HepG2 (cell line): ENCODE data around the gene TCAIM. TPM values are rescaled to one million over a fixed set of nuclear protein-coding genes. Genes with fewer than 3 reads are reported as not detected.

Experiments
- BCL6 ChIP-seq: IDR thresholded peaks from 2 replicates; pipeline ENCODE4 v1.6.1; 2016; ENCODE audit warnings: missing genetic modification reagents, missing compliant biosample characterization
- BHLHE40 ChIP-seq: IDR thresholded peaks from 2 replicates; pipeline ENCODE4 v1.6.1; 2011; ENCODE audit warnings: low read length, improper control_type of control experiment
- CCDC6 ChIP-seq: sonication (generic); formaldehyde crosslinking; IDR thresholded peaks from 2 replicates; pipeline ENCODE4 v1.8.1; 2022; ENCODE audit warnings: mild to moderate bottlenecking, missing genetic modification reagents, moderate library complexity
- FOXK2 ChIP-seq: fragments of 450-650 bp; IDR thresholded peaks from 2 replicates; pipeline ENCODE4 v1.6.1; 2016
- FOXP1 ChIP-seq, 2 experiments: fragments of 450-650 bp in 1 of 2; IDR thresholded peaks; 2 replicates each; pipeline ENCODE4 v1.6.1; 2017 to 2018; ENCODE audit warnings: antibody characterized with exemption in 1 of 2
- GTF2F1 ChIP-seq: fragments of 150-350 bp; IDR thresholded peaks from 2 replicates; pipeline ENCODE4 v1.6.1; 2014; ENCODE audit warnings: low read length
- IRF2 ChIP-seq: IDR thresholded peaks from 2 replicates; pipeline ENCODE4 v1.6.1; 2018; ENCODE audit warnings: missing genetic modification reagents, missing compliant biosample characterization
- ISL2 ChIP-seq: sonication (generic); formaldehyde crosslinking; IDR thresholded peaks from 2 replicates; pipeline ENCODE4 v1.5.0; 2020; ENCODE audit warnings: missing genetic modification reagents
- KDM1A ChIP-seq: IDR thresholded peaks from 2 replicates; pipeline ENCODE4 v1.6.1; 2016; ENCODE audit warnings: missing compliant biosample characterization
- NFIB ChIP-seq: sonication (generic); formaldehyde crosslinking; IDR thresholded peaks from 2 replicates; pipeline ENCODE4 v1.9.0; 2021; ENCODE audit warnings: missing genetic modification reagents, mild to moderate bottlenecking, borderline replicate concordance
- PHF8 ChIP-seq: sonication (generic); formaldehyde crosslinking; IDR thresholded peaks from 2 replicates; pipeline ENCODE4 v1.5.0; 2020; ENCODE audit warnings: missing genetic modification reagents
- POLR2AphosphoS5 ChIP-seq: IDR thresholded peaks from 2 replicates; pipeline ENCODE4 v1.6.1; 2012; ENCODE audit warnings: low read depth, low read length
- SNAI1 ChIP-seq: sonication (generic); formaldehyde crosslinking; IDR thresholded peaks from 2 replicates; pipeline ENCODE4 v1.5.0; 2020; ENCODE audit warnings: mild to moderate bottlenecking, missing genetic modification reagents, borderline replicate concordance
- ZKSCAN8 ChIP-seq: IDR thresholded peaks from 2 replicates; pipeline ENCODE4 v1.6.1; 2016; ENCODE audit warnings: borderline replicate concordance, missing genetic modification reagents, missing compliant biosample characterization
- ZNF234 ChIP-seq: sonication (generic); formaldehyde crosslinking; conservative IDR thresholded peaks from 2 replicates; pipeline ENCODE4 v1.5.1; 2020; ENCODE audit warnings: mild to moderate bottlenecking, missing genetic modification reagents
- ZNF256 ChIP-seq: sonication (generic); formaldehyde crosslinking; conservative IDR thresholded peaks from 2 replicates; pipeline ENCODE4 v1.4.0; 2020; ENCODE audit warnings: missing genetic modification reagents
- ZNF430 ChIP-seq: sonication (generic); formaldehyde crosslinking; IDR thresholded peaks from 2 replicates; pipeline ENCODE4 v1.9.0; 2021; ENCODE audit warnings: mild to moderate bottlenecking, missing genetic modification reagents
- ZNF441 ChIP-seq: sonication (generic); formaldehyde crosslinking; IDR thresholded peaks from 2 replicates; pipeline ENCODE4 v1.7.0; 2021; ENCODE audit warnings: missing genetic modification reagents, borderline replicate concordance
- ZNF451 ChIP-seq: sonication (generic); formaldehyde crosslinking; IDR thresholded peaks from 2 replicates; pipeline ENCODE4 v1.5.0; 2020; ENCODE audit warnings: mild to moderate bottlenecking, missing genetic modification reagents
- ZNF530 ChIP-seq: sonication (generic); formaldehyde crosslinking; IDR thresholded peaks from 2 replicates; pipeline ENCODE4 v1.5.0; 2020; ENCODE audit warnings: low read depth, mild to moderate bottlenecking, missing genetic modification reagents
- ZNF670 ChIP-seq: sonication (generic); formaldehyde crosslinking; IDR thresholded peaks from 2 replicates; pipeline ENCODE4 v1.8.0; 2022; ENCODE audit warnings: mild to moderate bottlenecking, missing genetic modification reagents, borderline replicate concordance
- polyA plus RNA-seq, 8 experiments: library from polyadenylated mRNA; depleted of rRNA in 3 of 8; stranded (reverse) in 7 of 8; unstranded in 1 of 8; fragments of >200 nt; fragmentation: Illumina TruSeq in 4 of 8; extraction: Trizol in 4 of 8; gene quantifications; 2 replicates each; pipeline versions ENCODE4 v1.2.1 to v1.2.3, GENCODE V29; 2011 to 2016; ENCODE audit warnings: low read depth in 4 of 8, missing spikeins in 1 of 8, mixed read lengths in 1 of 8; ENCODE audit not compliant: insufficient read depth in 1 of 8
- total RNA-seq, 5 experiments: library from RNA; depleted of rRNA; stranded (reverse); fragments of >200 nt; fragmentation: Illumina TruSeq; extraction: Trizol; gene quantifications; 2 replicates each; pipeline ENCODE4 v1.2.3, GENCODE V29; 2016; ENCODE audit warnings: low read depth in 1 of 5
- TF ChIP-seq, protein P1 (sequence below): sonication (generic); formaldehyde crosslinking; IDR thresholded peaks from 2 replicates; pipeline ENCODE4 v1.5.0; 2020; ENCODE audit warnings: missing genetic modification reagents, mild to moderate bottlenecking, borderline replicate concordance
- TF ChIP-seq, protein P2 (sequence below): fragments of 450-650 bp; IDR thresholded peaks from 2 replicates; pipeline ENCODE4 v1.6.1; 2017
- TF ChIP-seq, protein P3 (sequence below): sonication (generic); formaldehyde crosslinking; conservative IDR thresholded peaks from 2 replicates; pipeline ENCODE4 v1.4.0; 2020; ENCODE audit warnings: missing genetic modification reagents
- TF ChIP-seq, protein P4 (sequence below): sonication (generic); formaldehyde crosslinking; IDR thresholded peaks from 2 replicates; pipeline ENCODE4 v1.5.0; 2020; ENCODE audit warnings: missing genetic modification reagents

The TCAIM gene
- total and polyA plus RNA-seq, 2 of the 13 experiments (the other 11 are each of a cell fraction or from before 2014, with no cell fraction given) = 16.9 to 22.6 TPM

DNA sequence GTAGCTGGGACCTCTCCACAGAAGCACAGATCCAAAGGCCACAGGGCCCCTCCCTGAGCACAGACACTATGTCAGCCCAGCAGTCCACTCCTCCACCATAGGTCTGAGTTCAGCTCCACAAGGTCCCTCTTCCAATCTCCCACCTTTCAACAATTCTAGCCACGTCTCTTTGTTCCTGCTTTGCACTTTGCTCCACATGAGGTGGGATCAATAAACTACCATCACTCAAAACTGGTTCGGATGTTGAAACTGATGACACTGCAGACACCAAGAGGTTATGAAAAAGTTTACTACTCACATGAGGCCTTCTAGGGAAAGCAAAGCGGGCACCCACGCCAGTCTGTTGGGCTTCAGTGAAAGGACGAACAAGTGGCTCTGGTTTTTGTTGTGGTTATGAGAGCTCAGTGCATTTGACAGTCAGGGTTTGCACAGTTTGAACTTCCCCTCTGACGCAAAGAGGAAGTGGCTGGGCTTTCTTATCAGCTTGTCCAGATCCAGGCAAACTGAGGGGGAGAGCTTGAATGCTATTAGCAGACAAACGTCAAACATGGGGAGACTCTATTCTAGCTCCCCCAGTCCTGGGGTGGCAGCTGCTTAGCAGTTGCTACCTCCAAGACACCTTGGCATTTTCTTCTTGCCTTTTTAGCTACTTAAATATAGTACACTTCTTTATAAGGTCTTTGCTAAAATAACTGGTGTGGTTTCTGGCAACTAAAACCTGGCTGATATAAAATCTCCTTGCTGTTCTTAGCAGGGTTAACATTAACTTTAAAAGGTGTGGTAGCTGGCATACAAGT lies 101.1 kb downstream of the TCAIM start (continued):
- TF ChIP-seq, protein P1, sequence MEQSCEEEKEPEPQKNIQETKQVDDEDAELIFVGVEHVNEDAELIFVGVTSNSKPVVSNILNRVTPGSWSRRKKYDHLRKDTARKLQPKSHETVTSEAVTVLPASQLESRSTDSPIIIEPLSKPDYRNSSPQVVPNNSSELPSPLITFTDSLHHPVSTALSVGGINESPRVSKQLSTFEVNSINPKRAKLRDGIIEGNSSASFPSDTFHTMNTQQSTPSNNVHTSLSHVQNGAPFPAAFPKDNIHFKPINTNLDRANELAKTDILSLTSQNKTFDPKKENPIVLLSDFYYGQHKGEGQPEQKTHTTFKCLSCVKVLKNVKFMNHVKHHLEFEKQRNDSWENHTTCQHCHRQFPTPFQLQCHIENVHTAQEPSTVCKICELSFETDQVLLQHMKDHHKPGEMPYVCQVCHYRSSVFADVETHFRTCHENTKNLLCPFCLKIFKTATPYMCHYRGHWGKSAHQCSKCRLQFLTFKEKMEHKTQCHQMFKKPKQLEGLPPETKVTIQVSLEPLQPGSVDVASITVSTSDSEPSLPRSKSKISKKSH = no peak
- no peak for TF ChIP-seq GTF2F1
- 0 out of 2 replicates have a peak, but pooled peaks have one; percentile 25 for TF ChIP-seq PHF8 (CRISPR knock-in tag)
- TF ChIP-seq ZNF256 (CRISPR knock-in tag) = no peak
- peak; percentile 64; the same call in 1 of the 2 replicates for TF ChIP-seq POLR2AphosphoS5
- TF ChIP-seq ZNF451 (CRISPR knock-in tag) = no peak
- peak; percentile 38; the same call in 1 of the 2 replicates for TF ChIP-seq ZNF441 (CRISPR knock-in tag)
- TF ChIP-seq, protein P2, sequence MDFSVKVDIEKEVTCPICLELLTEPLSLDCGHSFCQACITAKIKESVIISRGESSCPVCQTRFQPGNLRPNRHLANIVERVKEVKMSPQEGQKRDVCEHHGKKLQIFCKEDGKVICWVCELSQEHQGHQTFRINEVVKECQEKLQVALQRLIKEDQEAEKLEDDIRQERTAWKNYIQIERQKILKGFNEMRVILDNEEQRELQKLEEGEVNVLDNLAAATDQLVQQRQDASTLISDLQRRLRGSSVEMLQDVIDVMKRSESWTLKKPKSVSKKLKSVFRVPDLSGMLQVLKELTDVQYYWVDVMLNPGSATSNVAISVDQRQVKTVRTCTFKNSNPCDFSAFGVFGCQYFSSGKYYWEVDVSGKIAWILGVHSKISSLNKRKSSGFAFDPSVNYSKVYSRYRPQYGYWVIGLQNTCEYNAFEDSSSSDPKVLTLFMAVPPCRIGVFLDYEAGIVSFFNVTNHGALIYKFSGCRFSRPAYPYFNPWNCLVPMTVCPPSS = no peak
- peak; percentile 72; the same call in 1 of the 2 replicates for TF ChIP-seq BHLHE40
- peak; percentile 74 for TF ChIP-seq ZNF430 (CRISPR knock-in tag)
- TF ChIP-seq SNAI1 (CRISPR knock-in tag) = peak; percentile 72; the same call in 1 of the 2 replicates
- TF ChIP-seq CCDC6 (CRISPR knock-in tag) = peak; percentile 93
- TF ChIP-seq, protein P3, sequence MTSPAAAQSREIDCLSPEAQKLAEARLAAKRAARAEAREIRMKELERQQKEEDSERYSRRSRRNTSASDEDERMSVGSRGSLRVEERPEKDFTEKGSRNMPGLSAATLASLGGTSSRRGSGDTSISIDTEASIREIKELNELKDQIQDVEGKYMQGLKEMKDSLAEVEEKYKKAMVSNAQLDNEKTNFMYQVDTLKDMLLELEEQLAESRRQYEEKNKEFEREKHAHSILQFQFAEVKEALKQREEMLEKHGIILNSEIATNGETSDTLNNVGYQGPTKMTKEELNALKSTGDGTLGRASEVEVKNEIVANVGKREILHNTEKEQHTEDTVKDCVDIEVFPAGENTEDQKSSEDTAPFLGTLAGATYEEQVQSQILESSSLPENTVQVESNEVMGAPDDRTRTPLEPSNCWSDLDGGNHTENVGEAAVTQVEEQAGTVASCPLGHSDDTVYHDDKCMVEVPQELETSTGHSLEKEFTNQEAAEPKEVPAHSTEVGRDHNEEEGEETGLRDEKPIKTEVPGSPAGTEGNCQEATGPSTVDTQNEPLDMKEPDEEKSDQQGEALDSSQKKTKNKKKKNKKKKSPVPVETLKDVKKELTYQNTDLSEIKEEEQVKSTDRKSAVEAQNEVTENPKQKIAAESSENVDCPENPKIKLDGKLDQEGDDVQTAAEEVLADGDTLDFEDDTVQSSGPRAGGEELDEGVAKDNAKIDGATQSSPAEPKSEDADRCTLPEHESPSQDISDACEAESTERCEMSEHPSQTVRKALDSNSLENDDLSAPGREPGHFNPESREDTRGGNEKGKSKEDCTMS (CRISPR knock-in tag) = no peak
- TF ChIP-seq ZNF670 (CRISPR knock-in tag) = no peak
- TF ChIP-seq, protein P4, sequence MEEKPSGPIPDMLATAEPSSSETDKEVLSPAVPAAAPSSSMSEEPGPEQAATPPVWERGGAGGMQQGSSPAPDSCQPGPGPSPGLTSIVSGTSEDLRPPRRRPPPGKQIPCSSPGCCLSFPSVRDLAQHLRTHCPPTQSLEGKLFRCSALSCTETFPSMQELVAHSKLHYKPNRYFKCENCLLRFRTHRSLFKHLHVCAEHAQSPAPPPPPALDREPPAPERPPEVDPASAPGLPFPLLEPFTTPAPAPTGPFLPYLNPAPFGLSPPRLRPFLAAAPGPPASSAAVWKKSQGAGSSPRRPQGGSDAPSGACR (CRISPR knock-in tag) = peak; percentile 76; the same call in 1 of the 2 replicates
- TF ChIP-seq ZNF530 (CRISPR knock-in tag) = no peak
- peak; percentile 73; the same call in 1 of the 2 replicates for TF ChIP-seq FOXP1 (IDR thresholded peaks at IDR 0.05)
- peak; percentile 91 for TF ChIP-seq FOXP1 (CRISPR knock-in tag; IDR thresholded peaks at IDR 0.05)
- TF ChIP-seq ZKSCAN8 (CRISPR knock-in tag) = peak; percentile 71; the same call in 1 of the 2 replicates
- TF ChIP-seq IRF2 (CRISPR knock-in tag) = peak; percentile 91
- no peak for TF ChIP-seq NFIB
- TF ChIP-seq ZNF234 (CRISPR knock-in tag) = no peak
- peak; percentile 99 for TF ChIP-seq BCL6 (CRISPR knock-in tag)
- no peak for TF ChIP-seq FOXK2
- TF ChIP-seq KDM1A (CRISPR knock-in tag) = peak; percentile 19; the same call in 1 of the 2 replicates
- TF ChIP-seq ISL2 (CRISPR knock-in tag) = peak; percentile 87
